ENCODE data around the gene LRRC32.

The LRRC32 gene

DNA sequence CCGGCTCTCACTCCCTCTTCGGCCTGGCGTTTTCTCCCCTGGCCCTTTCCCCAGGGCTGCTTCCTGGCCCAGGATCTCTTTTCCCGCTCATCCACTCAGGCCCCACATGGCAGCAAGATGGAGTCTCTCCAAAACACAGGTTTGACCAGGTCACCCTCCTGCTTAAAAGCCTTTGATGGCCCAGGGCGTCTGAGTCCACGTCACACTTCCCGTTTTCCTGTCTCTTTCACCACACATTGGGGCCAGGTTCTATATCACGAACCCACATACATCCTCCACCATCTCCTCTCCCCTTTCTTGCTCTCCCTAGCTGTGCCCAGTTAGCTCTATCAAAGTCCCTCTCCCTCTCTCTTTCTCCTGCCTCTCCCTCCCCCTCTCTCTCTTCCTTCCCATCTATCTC is 7.8 kb upstream of the LRRC32 start:
- ChIA-PET CTCF (interaction anchor here (1.6 kb wide), 1 partner anchor 9 kb away, joined by 3 read pairs; no protein-coding TSS in a partner anchor), POLR2A (interaction anchor here (0.6 to 0.7 kb wide), 2 partner anchors 67 to 477 kb away, joined by 3 read pairs; no protein-coding TSS in a partner anchor)
- no peak for DNase-seq (ENCODE audit: extremely low spot score)
- TF ChIP-seq ELF4 (IDR thresholded peaks at IDR 0.05) (no peak), SP1 (IDR thresholded peaks at IDR 0.05) (no peak), LEF1 (IDR thresholded peaks at IDR 0.05; ENCODE audit: borderline replicate concordance) (no peak), BHLHE40 (IDR thresholded peaks at IDR 0.05; ENCODE audit: borderline replicate concordance) (no peak), NFRKB (IDR thresholded peaks at IDR 0.05) (no peak), ARNT (IDR thresholded peaks at IDR 0.05) (no peak), HDGF (IDR thresholded peaks at IDR 0.05; ENCODE audit: borderline replicate concordance) (no peak), SUZ12 (IDR thresholded peaks at IDR 0.05) (no peak), FOXM1 (IDR thresholded peaks at IDR 0.05; ENCODE audit: borderline replicate concordance) (no peak), L3MBTL2 (conservative IDR thresholded peaks at IDR 0.05) (no peak), CTBP1 (IDR thresholded peaks at IDR 0.05; ENCODE audit: borderline replicate concordance) (no peak), TARDBP (IDR thresholded peaks at IDR 0.05) (no peak), FOXA1 (IDR thresholded peaks at IDR 0.05) (no peak), FOXK2 (IDR thresholded peaks at IDR 0.05) (no peak), ZNF384 (IDR thresholded peaks at IDR 0.05) (no peak)
- TF ChIP-seq, protein P1, sequence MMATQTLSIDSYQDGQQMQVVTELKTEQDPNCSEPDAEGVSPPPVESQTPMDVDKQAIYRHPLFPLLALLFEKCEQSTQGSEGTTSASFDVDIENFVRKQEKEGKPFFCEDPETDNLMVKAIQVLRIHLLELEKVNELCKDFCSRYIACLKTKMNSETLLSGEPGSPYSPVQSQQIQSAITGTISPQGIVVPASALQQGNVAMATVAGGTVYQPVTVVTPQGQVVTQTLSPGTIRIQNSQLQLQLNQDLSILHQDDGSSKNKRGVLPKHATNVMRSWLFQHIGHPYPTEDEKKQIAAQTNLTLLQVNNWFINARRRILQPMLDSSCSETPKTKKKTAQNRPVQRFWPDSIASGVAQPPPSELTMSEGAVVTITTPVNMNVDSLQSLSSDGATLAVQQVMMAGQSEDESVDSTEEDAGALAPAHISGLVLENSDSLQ (IDR thresholded peaks at IDR 0.05), result no peak

DNA sequence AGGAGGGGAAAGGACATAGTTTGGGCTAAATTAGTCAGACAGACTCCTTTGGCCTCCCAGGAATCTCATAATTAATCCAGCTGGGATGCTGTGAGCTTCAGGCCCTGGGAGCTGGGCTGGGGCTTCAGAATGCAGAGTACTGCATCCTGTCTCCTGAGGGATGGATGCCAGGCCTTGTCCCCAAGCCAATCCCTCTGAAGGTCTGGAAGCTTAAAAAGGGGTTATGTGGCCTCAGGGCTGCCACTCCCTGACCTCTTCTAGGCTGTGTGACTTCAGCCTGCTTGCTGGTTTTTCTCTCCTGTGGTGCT is 6.9 kb upstream of the LRRC32 start:
- ChIA-PET CTCF (interaction anchor here (1.6 kb wide), 1 partner anchor 8 kb away, joined by 3 read pairs; no protein-coding TSS in a partner anchor), POLR2A (no interaction called here)
- TF ChIP-seq L3MBTL2 (conservative IDR thresholded peaks at IDR 0.05) (no peak), FOXK2 (IDR thresholded peaks at IDR 0.05) (no peak), ARNT (IDR thresholded peaks at IDR 0.05) (no peak), NFRKB (IDR thresholded peaks at IDR 0.05) (no peak), BHLHE40 (IDR thresholded peaks at IDR 0.05; ENCODE audit: borderline replicate concordance) (no peak), HDGF (IDR thresholded peaks at IDR 0.05; ENCODE audit: borderline replicate concordance) (no peak), TARDBP (IDR thresholded peaks at IDR 0.05) (no peak), ZNF384 (IDR thresholded peaks at IDR 0.05) (no peak), FOXA1 (IDR thresholded peaks at IDR 0.05) (no peak), ELF4 (IDR thresholded peaks at IDR 0.05) (no peak), CTBP1 (IDR thresholded peaks at IDR 0.05; ENCODE audit: borderline replicate concordance) (no peak), FOXM1 (IDR thresholded peaks at IDR 0.05; ENCODE audit: borderline replicate concordance) (no peak), SUZ12 (IDR thresholded peaks at IDR 0.05) (no peak), LEF1 (IDR thresholded peaks at IDR 0.05; ENCODE audit: borderline replicate concordance) (no peak), SP1 (IDR thresholded peaks at IDR 0.05) (no peak)
- TF ChIP-seq, protein P1 (IDR thresholded peaks at IDR 0.05), result no peak
- no peak for DNase-seq (ENCODE audit: extremely low spot score)

DNA sequence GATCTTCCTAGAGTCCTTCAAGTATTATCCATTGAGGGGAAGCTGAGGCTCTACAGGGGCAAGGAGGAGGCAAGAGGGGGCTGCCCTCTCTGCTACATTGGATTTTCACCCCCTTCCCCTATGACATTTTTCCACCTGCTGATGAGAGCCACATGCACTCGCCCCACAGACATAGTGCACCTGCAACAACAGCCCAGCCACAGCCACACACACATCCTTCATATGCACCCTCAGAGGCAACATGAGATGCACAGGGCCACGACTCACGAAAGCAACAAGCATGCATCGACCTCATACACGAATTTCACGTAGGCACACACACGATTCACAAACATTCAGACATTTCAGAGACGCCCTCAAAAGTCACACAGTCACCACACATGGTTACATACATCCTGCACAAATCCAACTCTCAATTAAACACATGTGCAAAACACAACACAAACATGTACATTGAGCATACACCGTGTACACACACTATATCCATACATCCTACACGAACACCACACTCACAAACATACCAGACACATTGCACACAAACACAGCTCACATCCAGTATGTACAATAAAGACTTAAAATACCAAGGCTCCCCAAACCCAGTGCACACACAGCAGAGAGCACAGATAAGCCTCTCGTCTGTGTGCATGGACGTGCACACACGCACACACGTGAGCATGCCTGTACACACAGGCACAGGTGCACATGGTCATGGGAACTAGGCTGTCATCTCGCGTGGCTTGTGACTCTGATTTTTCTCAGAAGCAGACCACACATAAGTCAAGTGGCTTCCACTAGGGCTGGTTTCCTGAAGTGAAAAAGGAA is 6.3 kb upstream of the LRRC32 start:
- TF ChIP-seq SUZ12 (IDR thresholded peaks at IDR 0.05), result no peak
- TF ChIP-seq ELF4 (IDR thresholded peaks at IDR 0.05), result no peak
- TF ChIP-seq, protein P1 (IDR thresholded peaks at IDR 0.05), result no peak
- no peak for TF ChIP-seq BHLHE40 (IDR thresholded peaks at IDR 0.05; ENCODE audit: borderline replicate concordance)
- CTCF ChIA-PET, result no interaction called here
- DNase-seq (ENCODE audit: extremely low spot score), result no peak
- POLR2A ChIA-PET, result no interaction called here

DNA sequence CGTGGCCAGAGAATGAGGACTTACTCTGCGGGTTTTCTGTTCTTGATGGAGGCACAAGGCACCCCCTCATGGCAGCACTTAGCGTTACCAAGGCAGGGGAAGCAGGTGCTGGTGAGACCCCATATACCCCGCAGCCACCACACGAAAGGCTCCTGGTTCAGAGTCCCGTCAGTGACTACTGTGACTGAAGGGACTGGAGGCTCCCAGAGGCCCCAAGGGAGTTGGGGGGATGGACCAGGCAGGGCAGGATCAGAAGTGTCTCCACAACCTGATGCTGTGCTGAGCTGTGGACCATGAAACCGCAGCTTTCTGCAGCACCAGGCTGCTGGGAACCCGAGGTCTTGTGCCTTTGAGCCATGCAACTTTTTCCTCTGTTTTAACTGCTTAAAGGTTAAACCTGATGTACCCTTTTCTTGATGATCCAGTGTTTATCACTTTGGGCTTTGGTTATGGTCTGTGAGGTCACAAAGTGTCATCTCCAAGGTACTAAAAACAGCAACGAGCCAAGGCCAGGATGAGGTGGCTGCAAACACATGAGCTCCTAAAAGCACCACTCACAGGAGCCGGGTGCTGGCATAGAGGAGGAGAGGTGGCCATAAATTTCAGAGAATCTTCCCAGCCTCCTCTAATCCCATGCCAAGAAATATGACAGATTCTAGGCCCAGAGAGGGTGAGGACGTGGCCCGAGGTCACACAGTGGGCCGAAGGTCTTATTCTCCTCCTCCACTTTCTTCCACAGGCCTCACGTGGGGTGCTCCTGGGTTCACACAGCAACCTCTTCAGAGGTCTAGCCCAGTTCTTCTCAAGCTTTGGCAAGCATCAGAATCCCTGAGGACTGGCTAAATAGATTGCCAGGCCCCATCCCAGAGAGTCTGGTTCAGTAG is 4.2 kb upstream of the LRRC32 start:
- DNase-seq (ENCODE audit: extremely low spot score), result no peak
- TF ChIP-seq TARDBP (IDR thresholded peaks at IDR 0.05) (no peak), SP1 (IDR thresholded peaks at IDR 0.05) (no peak), HDGF (IDR thresholded peaks at IDR 0.05; ENCODE audit: borderline replicate concordance) (no peak), FOXA1 (IDR thresholded peaks at IDR 0.05) (no peak), FOXM1 (IDR thresholded peaks at IDR 0.05; ENCODE audit: borderline replicate concordance) (no peak), CTBP1 (IDR thresholded peaks at IDR 0.05; ENCODE audit: borderline replicate concordance) (no peak), BHLHE40 (IDR thresholded peaks at IDR 0.05; ENCODE audit: borderline replicate concordance) (no peak), FOXK2 (IDR thresholded peaks at IDR 0.05) (no peak), SUZ12 (IDR thresholded peaks at IDR 0.05) (no peak), ZNF384 (IDR thresholded peaks at IDR 0.05) (no peak), ELF4 (IDR thresholded peaks at IDR 0.05) (no peak), ARNT (IDR thresholded peaks at IDR 0.05) (no peak)
- ChIA-PET POLR2A (no interaction called here), CTCF (no interaction called here)

DNA sequence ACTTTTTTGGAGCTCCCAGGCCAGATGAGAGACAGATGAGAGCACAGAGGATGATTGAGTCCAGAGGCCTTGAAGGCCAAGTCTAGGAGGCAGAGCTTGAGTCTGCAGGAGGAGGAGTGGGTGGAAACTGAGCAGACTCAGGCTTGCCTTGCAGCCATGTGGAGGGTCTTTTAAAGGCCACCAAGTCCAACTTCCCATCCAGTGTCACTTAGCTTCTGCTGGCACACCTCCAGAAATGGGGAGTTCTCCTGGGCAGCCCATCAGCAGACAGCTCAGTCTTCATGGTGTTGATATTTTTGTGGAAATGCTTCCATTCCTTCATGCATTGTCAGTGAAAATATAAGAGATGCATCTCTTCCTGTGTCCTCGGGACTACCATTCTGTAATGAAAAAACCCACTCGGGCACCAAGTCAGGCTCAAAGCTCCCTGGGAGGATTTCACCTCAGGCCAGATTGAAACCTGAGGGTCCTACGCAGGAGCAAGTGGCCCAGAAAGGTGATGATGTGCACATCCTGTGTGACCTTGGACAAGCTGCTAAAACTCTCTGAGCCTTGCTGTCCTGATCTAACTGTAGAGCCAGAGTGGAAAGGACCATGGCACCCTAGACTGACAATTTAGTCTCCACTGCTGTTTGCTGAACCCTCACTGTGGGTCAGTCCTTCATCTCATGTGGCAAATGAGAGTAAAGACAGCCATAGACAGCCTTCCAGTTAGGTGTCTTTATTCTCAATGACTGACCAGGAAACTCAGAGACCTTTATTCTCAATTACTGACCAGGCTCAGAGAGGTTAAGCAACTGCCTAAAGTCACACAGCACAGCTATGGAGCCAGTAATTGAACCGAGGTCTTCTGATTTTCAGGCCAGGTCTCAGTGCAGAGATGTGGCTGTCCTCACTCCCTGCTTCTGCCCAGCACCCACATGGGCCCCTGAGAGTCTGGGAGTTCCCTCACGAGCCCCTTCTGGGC is 2.9 kb upstream of the LRRC32 start:
- no peak for DNase-seq (ENCODE audit: extremely low spot score)
- CTCF ChIA-PET, result interaction anchor here (0.6 kb wide), 1 partner anchor 941 kb away, joined by 3 read pairs; no protein-coding TSS in a partner anchor
- POLR2A ChIA-PET, result no interaction called here
- TF ChIP-seq BHLHE40 (IDR thresholded peaks at IDR 0.05; ENCODE audit: borderline replicate concordance) (no peak), CTBP1 (IDR thresholded peaks at IDR 0.05; ENCODE audit: borderline replicate concordance) (no peak), HDGF (IDR thresholded peaks at IDR 0.05; ENCODE audit: borderline replicate concordance) (no peak), SP1 (IDR thresholded peaks at IDR 0.05) (no peak), FOXM1 (IDR thresholded peaks at IDR 0.05; ENCODE audit: borderline replicate concordance) (no peak), ELF4 (IDR thresholded peaks at IDR 0.05) (no peak), FOXK2 (IDR thresholded peaks at IDR 0.05) (no peak), SUZ12 (IDR thresholded peaks at IDR 0.05) (no peak), ARNT (IDR thresholded peaks at IDR 0.05) (no peak), L3MBTL2 (conservative IDR thresholded peaks at IDR 0.05) (no peak), TARDBP (IDR thresholded peaks at IDR 0.05) (no peak), LEF1 (IDR thresholded peaks at IDR 0.05; ENCODE audit: borderline replicate concordance) (no peak)

Measured in HEK293T (cell line).